ENCODE results near the gene C2CD4A. TPM values are rescaled to one million over a fixed set of nuclear protein-coding genes. Genes with fewer than 3 reads are reported as not detected.

The C2CD4A gene
- total and polyA plus RNA-seq, 10 of the 15 experiments (the other 5 are each of a cell fraction or from before 2014, with no cell fraction given), result not detected

GRCh38 chr15:62119874-62120273 lies 53.1 kb downstream of the C2CD4A start (continued):
- TF ChIP-seq, protein P1, sequence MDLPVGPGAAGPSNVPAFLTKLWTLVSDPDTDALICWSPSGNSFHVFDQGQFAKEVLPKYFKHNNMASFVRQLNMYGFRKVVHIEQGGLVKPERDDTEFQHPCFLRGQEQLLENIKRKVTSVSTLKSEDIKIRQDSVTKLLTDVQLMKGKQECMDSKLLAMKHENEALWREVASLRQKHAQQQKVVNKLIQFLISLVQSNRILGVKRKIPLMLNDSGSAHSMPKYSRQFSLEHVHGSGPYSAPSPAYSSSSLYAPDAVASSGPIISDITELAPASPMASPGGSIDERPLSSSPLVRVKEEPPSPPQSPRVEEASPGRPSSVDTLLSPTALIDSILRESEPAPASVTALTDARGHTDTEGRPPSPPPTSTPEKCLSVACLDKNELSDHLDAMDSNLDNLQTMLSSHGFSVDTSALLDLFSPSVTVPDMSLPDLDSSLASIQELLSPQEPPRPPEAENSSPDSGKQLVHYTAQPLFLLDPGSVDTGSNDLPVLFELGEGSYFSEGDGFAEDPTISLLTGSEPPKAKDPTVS (IDR thresholded peaks at IDR 0.05; ENCODE audit: low read depth, low read length), result no peak

Other genes with a start within 250 kb of the C2CD4A start
- 53.1 and 62.7 TPM in 2 replicates for gene VPS13C, start 6.5 kb upstream of the C2CD4A start, total RNA-seq (2014; rRNA removed)
- gene VPS13C, start 6.5 kb upstream of the C2CD4A start, total RNA-seq (2014; rRNA removed; fragmentation: Illumina TruSeq; extraction: Trizol), result 47.6 and 52.7 TPM in 2 replicates
- 49.6 and 50.2 TPM in 2 replicates for gene VPS13C, start 6.5 kb upstream of the C2CD4A start, total RNA-seq (2021)
- 33.2 and 51.4 TPM in 2 replicates for gene VPS13C, start 6.5 kb upstream of the C2CD4A start, polyA plus RNA-seq (2011; rRNA removed)
- 37.2 and 59.0 TPM in 2 replicates for gene VPS13C, start 6.5 kb upstream of the C2CD4A start, polyA plus RNA-seq (2014; fragmentation: Illumina TruSeq; extraction: Trizol)
- gene VPS13C, start 6.5 kb upstream of the C2CD4A start, polyA plus RNA-seq (2014; fragmentation: Nextera tagmentation; extraction: Ambion mirVana), result 10 to 100 TPM; 10.9 to 19.5 TPM
- gene VPS13C, start 6.5 kb upstream of the C2CD4A start, polyA plus RNA-seq (2014; rRNA removed), result 26.6 and 30.4 TPM in 2 replicates
- 10 to 100 TPM in 1 of 2 experiments, 1 to 10 TPM in 1; 9.3 to 12.0 TPM for gene VPS13C, start 6.5 kb upstream of the C2CD4A start, polyA plus RNA-seq (2016; fragmentation: Nextera tagmentation; extraction: Ambion mirVana)
- gene C2CD4B, start 98.3 kb downstream of the C2CD4A start, total RNA-seq (2014; rRNA removed), result not detected in 2 replicates
- not detected in 2 replicates for gene C2CD4B, start 98.3 kb downstream of the C2CD4A start, total RNA-seq (2014; rRNA removed; fragmentation: Illumina TruSeq; extraction: Trizol)
- not detected in 2 replicates for gene C2CD4B, start 98.3 kb downstream of the C2CD4A start, total RNA-seq (2021)
- not detected in 2 replicates for gene C2CD4B, start 98.3 kb downstream of the C2CD4A start, polyA plus RNA-seq (2011; rRNA removed)
- gene C2CD4B, start 98.3 kb downstream of the C2CD4A start, polyA plus RNA-seq (2014; fragmentation: Illumina TruSeq; extraction: Trizol), result not detected in 2 replicates
- gene C2CD4B, start 98.3 kb downstream of the C2CD4A start, polyA plus RNA-seq (2014; fragmentation: Nextera tagmentation; extraction: Ambion mirVana), result not detected
- not detected in 2 replicates for gene C2CD4B, start 98.3 kb downstream of the C2CD4A start, polyA plus RNA-seq (2014; rRNA removed)
- not detected for gene C2CD4B, start 98.3 kb downstream of the C2CD4A start, polyA plus RNA-seq (2016; fragmentation: Nextera tagmentation; extraction: Ambion mirVana)

Data from GM12878 (cell line).